ENCODE measurements around the gene SPINK4.

SPINK4 gene

GRCh38 chr9:33260372-33260771 lies 20.4 kb downstream of the SPINK4 start:
- TF ChIP-seq CTCF (IDR thresholded peaks at IDR 0.05; ENCODE audit: control extremely low read depth, extremely low read depth, low read depth, missing control alignments): no peak
- CTCF ChIA-PET: no interaction called here
- POLR2A ChIA-PET: no interaction called here
- no peak for DNase-seq (ENCODE audit: extremely low spot score)

GRCh38 chr9:33263131-33264002 lies 23.4 kb downstream of the SPINK4 start:
- CTCF ChIA-PET: interaction anchor here (0.9 to 1.4 kb wide), 9 partner anchors 10 to 200 kb away, joined by 3 to 5 read pairs (median 3); no protein-coding TSS in a partner anchor
- no peak for TF ChIP-seq CTCF (IDR thresholded peaks at IDR 0.05; ENCODE audit: control extremely low read depth, extremely low read depth, low read depth, missing control alignments)
- POLR2A ChIA-PET: interaction anchor here (0.8 kb wide), 1 partner anchor 27 kb away, joined by 3 read pairs; the partner anchor contains the start of gene NFX1
- no peak for DNase-seq (ENCODE audit: extremely low spot score)

- TF ChIP-seq CTCF (IDR thresholded peaks at IDR 0.05; ENCODE audit: control extremely low read depth, extremely low read depth, low read depth, missing control alignments): no peak
- POLR2A ChIA-PET: interaction anchor here (0.5 to 1.0 kb wide), 3 partner anchors 26 to 239 kb away, joined by 3 to 6 read pairs (median 3); partner anchors contain the start of genes DNAJA1 and NFX1
- DNase-seq (ENCODE audit: extremely low spot score): peak; percentile 47
- CTCF ChIA-PET: interaction anchor here (0.8 to 1.9 kb wide), 9 partner anchors 16 to 201 kb away, joined by 3 to 5 read pairs (median 3); no protein-coding TSS in a partner anchor
Observed at GRCh38 chr9:33264003-33264472, 24.1 kb downstream of the SPINK4 start.

GRCh38 chr9:33264473-33265177 lies 24.7 kb downstream of the SPINK4 start, which contains the start of the genes BAG1 and CHMP5:
Gene BAG1, minus strand, starts transcription at chr9:33264708.
Gene CHMP5, plus strand, starts transcription at chr9:33265049. Its CDS starts 30 bp downstream, at chr9:33265079.
- DNase-seq (ENCODE audit: extremely low spot score): peak; percentile 99
- TF ChIP-seq CTCF (IDR thresholded peaks at IDR 0.05; ENCODE audit: control extremely low read depth, extremely low read depth, low read depth, missing control alignments): no peak
- POLR2A ChIA-PET: interaction anchor here (0.5 to 1.0 kb wide), 2 partner anchors 218 to 240 kb away, joined by 3 to 6 read pairs; partner anchors contain the start of gene DNAJA1
- CTCF ChIA-PET: interaction anchor here (0.8 to 1.9 kb wide), 5 partner anchors 17 to 202 kb away, joined by 3 to 4 read pairs (median 3); no protein-coding TSS in a partner anchor

- no peak for TF ChIP-seq CTCF (IDR thresholded peaks at IDR 0.05; ENCODE audit: control extremely low read depth, extremely low read depth, low read depth, missing control alignments)
- CTCF ChIA-PET: interaction anchor here (0.7 to 1.9 kb wide), 3 partner anchors 17 to 39 kb away, joined by 3 to 6 read pairs (median 4); no protein-coding TSS in a partner anchor
- no peak for DNase-seq (ENCODE audit: extremely low spot score)
- POLR2A ChIA-PET: no interaction called here
Observed at GRCh38 chr9:33265211-33265865, 25.4 kb downstream of the SPINK4 start.

All from GM10248 (cell line).